Liver (tissue), 3 donors: ENCODE results near the gene ARHGEF33.

Source experiments
- ATF3 ChIP-seq: IDR thresholded peaks from 2 replicates; pipeline ENCODE4 v1.6.1; 2016; ENCODE audit warnings: antibody characterized with exemption
- CTCF ChIP-seq: fragments of 150-350 bp; IDR thresholded peaks from 2 replicates; pipeline ENCODE4 v1.5.1; 2017; ENCODE audit warnings: improper control_type of control experiment, low read depth, low read length; ENCODE audit not compliant: missing input control
- FOXA1 ChIP-seq: IDR thresholded peaks from 2 replicates; pipeline ENCODE4 v1.6.1; 2016; ENCODE audit warnings: antibody characterized with exemption
- JUND ChIP-seq, 2 donors: IDR thresholded peaks; 2 replicates each; pipeline ENCODE4 v1.6.1; 2016; ENCODE audit warnings: antibody characterized with exemption in 2 of 2
- MAX ChIP-seq: IDR thresholded peaks from 2 replicates; pipeline ENCODE4 v1.6.1; 2016; ENCODE audit warnings: antibody characterized with exemption
- RAD21 ChIP-seq, 2 donors: IDR thresholded peaks; 2 replicates each; pipeline ENCODE4 v1.6.1; 2016; ENCODE audit warnings: antibody characterized with exemption in 2 of 2, mild to moderate bottlenecking in 2 of 2
- YY1 ChIP-seq: IDR thresholded peaks from 2 replicates; pipeline ENCODE4 v1.6.1; 2016; ENCODE audit warnings: antibody characterized with exemption, mild to moderate bottlenecking
- donor health status: healthy.
- donor health status: healthy.

GRCh38 chr2:39018638-39019037 lies 129.0 kb downstream of the ARHGEF33 start:
- TF ChIP-seq CTCF (no peak), ATF3 (no peak), YY1 (no peak), JUND (IDR thresholded peaks at IDR 0.05) (no peak), FOXA1 (no peak), RAD21 (IDR thresholded peaks at IDR 0.05) (no peak), MAX (no peak)
